ACC112 (cell line): ENCODE data around the gene RNU5B-1.
A peak's percentile ranks its signal among the peaks of the same experiment; 100 is the strongest.

Source experiments
- H2AFZ ChIP-seq: fragments of 200-600 bp; sonication (generic); one replicate; pipeline ENCODE4 v1.6.0; 2017; ENCODE audit warnings: antibody characterized with exemption, low read length; ENCODE audit not compliant: unreplicated experiment
- H3K27ac ChIP-seq: fragments of 200-600 bp; sonication (generic); 2 replicates; pipeline ENCODE4 v1.5.1; 2014; ENCODE audit warnings: low read depth, mild to moderate bottlenecking, antibody characterized with exemption, low read length, moderate library complexity
- H3K27me3 ChIP-seq: fragments of 200-600 bp; sonication (generic); 2 replicates; pipeline ENCODE4 v1.6.1; 2014; ENCODE audit warnings: mild to moderate bottlenecking, antibody characterized with exemption, low read length, moderate library complexity, mixed read lengths; ENCODE audit not compliant: insufficient read depth
- H3K36me3 ChIP-seq: fragments of 200-600 bp; sonication (generic); 2 replicates; pipeline ENCODE4 v1.6.1; 2016; ENCODE audit warnings: mild to moderate bottlenecking, antibody characterized with exemption, low read length, moderate library complexity, mixed read lengths; ENCODE audit not compliant: insufficient read depth
- H3K4me1 ChIP-seq: fragments of 200-600 bp; sonication (generic); one replicate; pipeline ENCODE4 v1.6.1; 2016; ENCODE audit warnings: low read length, mixed read lengths; ENCODE audit not compliant: insufficient read depth, unreplicated experiment, control insufficient read depth
- H3K4me3 ChIP-seq: fragments of 200-600 bp; sonication (generic); 2 replicates; pipeline ENCODE4 v1.5.1; 2014; ENCODE audit warnings: mild to moderate bottlenecking, low read depth, low read length
- H3K79me2 ChIP-seq: fragments of 200-600 bp; sonication (generic); one replicate; pipeline ENCODE4 v1.6.0; 2016; ENCODE audit warnings: low read length; ENCODE audit not compliant: control insufficient read depth, unreplicated experiment, insufficient read depth

RNU5B-1 gene

DNA sequence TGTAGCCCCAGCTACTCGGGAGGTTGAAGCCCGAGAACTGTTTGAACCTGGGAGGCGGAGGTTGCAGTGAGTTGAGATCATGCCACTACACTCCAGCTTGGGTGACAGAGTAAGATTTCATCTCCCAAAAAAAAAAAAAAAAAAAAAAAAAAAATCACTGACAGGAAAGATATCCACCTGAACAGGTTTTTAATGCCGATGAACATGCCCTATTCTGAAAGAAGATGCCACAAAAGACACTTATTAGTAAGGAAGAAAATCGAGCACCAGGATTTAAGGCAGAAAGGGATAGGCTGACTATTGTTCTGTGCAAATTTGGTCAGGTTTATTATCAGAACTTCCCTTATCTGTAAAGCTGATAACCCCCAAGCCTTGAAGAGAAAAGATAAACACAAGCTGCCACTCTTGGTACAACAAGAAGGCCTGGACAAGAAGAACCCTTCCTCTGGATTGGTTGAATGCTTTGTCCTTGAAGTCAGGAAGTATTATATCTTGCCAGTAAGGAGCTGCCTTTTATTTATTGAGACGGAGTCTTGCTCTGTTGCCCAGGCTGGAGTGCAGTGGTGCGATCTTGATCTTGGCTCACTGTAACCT, 15.1 kb upstream of the RNU5B-1 start:
- Histone ChIP-seq H3K4me1 (peaks cover 5% of the 10 kb centered on the region), H3K27ac (no peak overlapping the region), H3K27me3 (no peaks in the 10 kb centered on the region), H3K79me2 (no peaks in the 10 kb centered on the region), H3K36me3 (no peaks in the 10 kb centered on the region), H2AFZ (no peak overlapping the region), H3K4me3 (no peak overlapping the region)

DNA sequence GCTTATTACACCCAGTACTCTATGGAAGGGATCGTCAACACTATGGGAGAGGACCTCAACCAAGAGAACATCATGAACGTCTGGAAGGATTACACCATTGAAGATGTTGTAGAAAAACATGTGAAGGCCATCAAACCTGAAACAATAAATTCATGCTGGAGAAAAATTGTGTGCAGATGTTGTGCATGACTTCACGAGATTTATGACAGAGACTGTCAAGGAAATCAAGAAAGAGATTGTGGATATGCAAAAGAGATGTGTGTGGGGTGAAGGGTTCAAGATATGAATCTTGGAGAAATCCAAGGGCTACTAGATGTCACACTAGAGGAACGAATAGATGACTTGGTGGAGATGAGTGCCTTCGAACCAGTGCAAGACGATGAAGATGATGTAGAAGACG, 14.2 kb upstream of the RNU5B-1 start:
- H3K36me3 ChIP-seq, result no peaks in the 10 kb centered on the region
- no peaks in the 10 kb centered on the region for H3K27me3 ChIP-seq
- H3K27ac ChIP-seq, result no peak overlapping the region
- H3K4me3 ChIP-seq, result no peak overlapping the region
- no peak overlapping the region for H2AFZ ChIP-seq
- H3K79me2 ChIP-seq, result no peaks in the 10 kb centered on the region
- peaks cover 5% of the 10 kb centered on the region for H3K4me1 ChIP-seq

DNA sequence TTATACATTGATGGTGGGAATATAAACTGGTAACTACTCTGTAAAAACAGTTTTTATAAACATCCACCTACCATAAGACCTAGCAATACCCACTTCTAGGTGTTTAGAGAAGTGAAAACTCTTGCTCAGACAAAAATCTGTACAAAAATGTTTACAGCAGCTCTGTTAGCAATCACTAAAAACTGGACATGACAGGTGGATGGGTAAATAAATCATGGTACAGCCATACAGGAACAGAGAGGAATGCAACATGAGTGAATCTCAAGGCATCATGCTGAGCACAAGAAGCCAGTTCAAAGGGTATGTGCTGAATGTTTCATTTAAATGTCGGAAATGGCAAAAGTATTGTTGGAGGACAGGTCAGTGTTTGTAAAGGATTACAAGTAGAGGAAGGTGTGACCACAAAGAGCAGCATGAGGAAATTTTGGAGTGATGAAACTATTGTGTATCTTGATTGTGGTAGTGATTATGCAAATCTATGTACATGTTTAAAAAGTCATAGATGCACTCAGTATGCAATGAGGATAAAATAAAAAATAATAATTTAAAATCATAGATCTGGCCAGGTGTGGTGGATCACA, 11.4 kb upstream of the RNU5B-1 start:
- Histone ChIP-seq H3K27me3 (no peaks in the 10 kb centered on the region), H3K36me3 (no peaks in the 10 kb centered on the region), H3K27ac (no peak overlapping the region), H3K79me2 (no peaks in the 10 kb centered on the region), H2AFZ (no peak overlapping the region), H3K4me3 (no peak overlapping the region), H3K4me1 (no peaks in the 10 kb centered on the region)

DNA sequence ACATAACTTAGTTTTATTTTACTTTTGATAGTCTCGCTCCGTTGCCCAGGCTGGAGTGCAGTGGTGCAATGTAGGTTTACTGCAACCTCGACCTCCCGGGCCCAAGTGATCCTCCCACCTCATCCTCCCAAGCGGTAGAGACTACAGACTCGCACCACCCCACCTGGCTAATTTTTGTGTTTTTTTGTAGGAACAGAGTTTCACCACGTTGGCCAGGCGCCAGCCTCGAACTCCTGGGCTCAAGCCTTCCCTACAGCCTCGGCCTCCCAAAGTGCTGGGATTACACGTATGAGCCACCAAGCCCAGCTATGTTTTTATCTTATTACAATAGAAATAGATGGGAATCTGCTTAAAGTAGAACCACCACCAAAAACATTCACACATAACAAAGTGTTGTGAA, 5.7 kb upstream of the RNU5B-1 start:
- Histone ChIP-seq H3K4me1 (no peaks in the 10 kb centered on the region), H2AFZ (no peak overlapping the region), H3K27ac (no peak overlapping the region), H3K4me3 (no peak overlapping the region), H3K79me2 (no peaks in the 10 kb centered on the region), H3K36me3 (no peaks in the 10 kb centered on the region), H3K27me3 (no peaks in the 10 kb centered on the region)

DNA sequence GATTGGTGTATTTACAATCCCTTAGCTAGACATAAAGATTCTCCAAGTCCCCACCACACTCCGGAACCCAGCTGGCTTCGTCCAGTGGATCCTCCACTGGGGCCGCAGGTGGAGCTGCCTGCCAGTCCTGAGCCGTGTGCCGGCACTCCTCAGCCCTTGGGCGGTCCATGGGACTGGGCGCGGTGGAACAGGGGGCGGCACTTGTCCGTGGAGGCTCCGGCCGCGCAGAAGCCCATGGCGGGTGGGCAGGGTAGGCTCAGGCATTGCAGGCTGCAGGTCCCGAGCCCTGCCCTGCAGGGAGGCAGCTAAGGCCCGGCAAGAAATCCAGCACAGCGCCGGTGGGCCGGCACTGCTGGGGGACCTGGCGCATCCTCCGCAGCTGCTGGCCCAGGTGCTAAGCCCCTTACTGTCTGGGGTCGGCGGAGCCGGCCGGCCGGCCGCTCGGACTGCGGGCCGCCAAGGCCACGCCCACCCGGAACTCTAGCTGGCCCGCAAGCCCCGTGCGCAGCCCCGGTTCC, 3.5 kb upstream of the RNU5B-1 start:
- Histone ChIP-seq H3K79me2 (no peaks in the 10 kb centered on the region), H3K4me1 (no peaks in the 10 kb centered on the region), H3K4me3 (no peak overlapping the region), H2AFZ (no peak overlapping the region), H3K36me3 (no peaks in the 10 kb centered on the region), H3K27me3 (no peaks in the 10 kb centered on the region), H3K27ac (no peak overlapping the region)

DNA sequence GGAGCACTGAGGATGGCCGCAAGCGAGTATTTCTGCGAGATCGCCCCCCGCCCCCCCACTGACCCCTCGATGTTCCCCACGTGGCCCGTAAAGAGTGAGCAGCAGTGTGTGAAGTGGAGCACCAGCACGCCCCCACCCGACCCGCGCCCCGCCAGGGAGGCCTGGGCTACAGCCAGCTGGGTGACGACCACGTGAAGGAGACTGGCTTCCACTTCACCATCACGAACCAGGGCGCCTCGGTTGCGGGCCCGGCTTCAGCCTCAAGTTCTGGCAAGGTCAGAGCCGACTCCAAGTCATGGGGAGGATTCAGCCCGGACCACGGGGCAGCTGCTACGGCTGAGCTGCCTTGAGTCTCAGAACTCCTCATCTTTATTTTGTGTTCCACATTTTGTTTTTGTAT, 2.4 kb upstream of the RNU5B-1 start:
- H3K27me3 ChIP-seq, result no peaks in the 10 kb centered on the region
- no peaks in the 10 kb centered on the region for H3K36me3 ChIP-seq
- no peak overlapping the region for H3K27ac ChIP-seq
- no peaks in the 10 kb centered on the region for H3K79me2 ChIP-seq
- no peak overlapping the region for H3K4me3 ChIP-seq
- H3K4me1 ChIP-seq, result no peaks in the 10 kb centered on the region
- H2AFZ ChIP-seq, result no peak overlapping the region

DNA sequence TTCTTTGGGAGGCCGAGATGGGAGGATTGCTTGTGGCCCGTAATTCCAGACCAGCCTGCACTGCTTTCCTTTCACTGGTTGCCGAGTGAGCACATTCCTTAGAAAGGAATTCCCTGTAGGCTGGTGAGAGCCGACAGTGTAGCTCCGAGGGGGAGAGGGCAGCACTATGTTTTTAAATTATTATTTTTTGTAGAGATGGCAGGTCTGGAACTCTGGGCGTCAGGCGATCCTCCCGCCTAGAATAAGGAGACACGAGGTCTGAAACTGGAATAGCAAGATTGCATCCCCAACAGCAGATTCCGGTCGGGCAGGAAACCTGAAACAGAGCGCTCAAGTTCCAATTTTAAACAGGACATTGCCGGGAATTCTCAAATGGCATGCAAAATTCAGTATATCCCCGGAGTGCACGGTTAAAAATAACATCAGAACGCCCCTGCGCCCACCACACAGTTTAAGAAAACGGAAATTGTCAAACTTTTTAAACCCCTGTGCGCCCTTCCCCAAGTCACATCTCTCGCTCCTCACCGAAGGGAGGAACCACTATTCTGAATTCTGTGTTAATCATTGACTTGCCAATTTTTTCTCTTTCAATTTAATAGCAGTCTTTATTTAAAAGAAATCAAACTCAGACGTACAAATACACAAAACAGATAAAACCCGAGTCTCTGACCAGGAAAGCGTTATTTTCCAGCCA, 643 bp upstream of the RNU5B-1 start:
- Histone ChIP-seq H2AFZ (peak overlapping the region; percentile 84), H3K27me3 (no peaks in the 10 kb centered on the region), H3K27ac (peak overlapping the region; percentile 94), H3K4me1 (no peaks in the 10 kb centered on the region), H3K4me3 (peak overlapping the region; percentile 75), H3K79me2 (no peaks in the 10 kb centered on the region), H3K36me3 (no peaks in the 10 kb centered on the region)

DNA sequence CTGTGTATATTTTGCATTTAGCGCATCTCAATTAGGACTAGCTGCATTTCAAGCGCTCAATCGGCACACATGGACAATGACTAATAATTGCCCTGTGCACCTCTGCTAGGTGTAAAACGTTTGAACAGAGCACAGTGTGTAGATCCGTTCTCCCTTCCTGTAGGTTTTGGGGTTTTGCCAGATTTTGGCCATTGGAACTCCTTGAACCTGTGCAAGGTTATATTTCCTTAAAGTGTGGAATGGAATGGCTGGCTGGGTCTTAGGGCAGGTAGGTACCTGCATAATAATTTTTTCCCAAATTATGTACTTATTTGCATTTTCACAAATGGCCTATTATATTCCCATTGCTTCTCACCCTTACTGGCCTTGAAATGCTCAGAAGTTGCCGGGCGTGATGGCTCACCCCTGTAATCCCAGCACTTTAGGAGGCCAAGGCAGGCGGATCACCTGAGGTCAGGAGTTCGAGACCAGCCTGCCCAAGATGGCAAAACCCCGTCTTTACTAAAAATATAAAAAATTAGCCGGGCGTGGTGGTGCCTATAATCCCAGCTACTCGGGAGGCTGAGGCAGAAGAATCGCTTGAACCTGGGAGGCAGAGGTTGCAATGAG, 777 bp downstream of the RNU5B-1 start:
- Histone ChIP-seq H3K4me1 (no peaks in the 10 kb centered on the region), H3K79me2 (no peaks in the 10 kb centered on the region), H3K27me3 (no peaks in the 10 kb centered on the region), H3K4me3 (no peak overlapping the region), H3K27ac (no peak overlapping the region), H3K36me3 (no peaks in the 10 kb centered on the region), H2AFZ (no peak overlapping the region)

DNA sequence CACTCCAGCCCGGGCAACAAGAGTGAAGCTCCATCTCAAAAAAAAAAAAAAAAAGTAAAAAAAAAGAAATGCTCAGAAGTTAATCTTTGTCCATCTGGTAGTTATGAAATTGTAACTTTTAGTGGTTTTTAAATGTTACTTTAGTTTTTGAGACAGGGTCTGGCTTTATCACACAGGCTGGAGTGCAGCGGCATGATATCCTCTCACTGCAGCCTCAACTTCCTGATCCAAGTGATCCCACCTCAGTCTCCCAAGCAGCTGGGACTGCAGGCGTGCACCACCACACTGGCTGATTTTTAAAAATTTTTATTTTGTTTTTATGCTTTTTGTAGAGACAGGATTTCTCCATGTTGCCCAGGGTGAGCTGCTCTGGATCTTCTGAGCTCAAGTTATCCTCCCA, 1.3 kb downstream of the RNU5B-1 start:
- H3K4me3 ChIP-seq, result no peak overlapping the region
- H3K36me3 ChIP-seq, result no peaks in the 10 kb centered on the region
- H2AFZ ChIP-seq, result no peak overlapping the region
- H3K27ac ChIP-seq, result no peak overlapping the region
- H3K79me2 ChIP-seq, result no peaks in the 10 kb centered on the region
- H3K4me1 ChIP-seq, result no peaks in the 10 kb centered on the region
- no peaks in the 10 kb centered on the region for H3K27me3 ChIP-seq

DNA sequence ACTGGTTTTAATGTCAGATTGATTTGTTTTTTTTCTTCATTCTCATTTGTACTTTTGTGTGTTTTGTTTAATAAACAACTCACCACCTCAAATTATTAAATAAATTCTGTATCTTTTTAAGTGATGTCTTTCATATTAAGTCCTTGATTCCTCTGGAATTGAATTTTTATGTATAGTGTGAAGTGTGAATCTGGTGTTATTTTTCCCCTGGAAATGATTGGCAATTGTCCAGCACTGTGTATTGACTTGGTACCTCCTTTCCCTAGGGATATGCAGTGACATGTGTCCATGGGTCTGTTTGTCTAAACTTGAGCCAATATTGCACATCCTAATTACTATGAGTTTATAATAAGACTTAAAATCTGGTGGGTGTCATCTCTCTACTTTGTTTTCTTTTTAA, 2.1 kb downstream of the RNU5B-1 start:
- no peaks in the 10 kb centered on the region for H3K27me3 ChIP-seq
- H2AFZ ChIP-seq, result no peak overlapping the region
- no peaks in the 10 kb centered on the region for H3K4me1 ChIP-seq
- no peak overlapping the region for H3K4me3 ChIP-seq
- no peaks in the 10 kb centered on the region for H3K79me2 ChIP-seq
- no peaks in the 10 kb centered on the region for H3K36me3 ChIP-seq
- no peak overlapping the region for H3K27ac ChIP-seq
